Neural cell (in vitro differentiated cells): Measurements from ENCODE around the gene ENPP7.

Experiments
- EP300 ChIP-seq: fragments of 450-650 bp; conservative IDR thresholded peaks from 2 replicates; pipeline ENCODE4 v1.6.1; 2014; ENCODE audit warnings: antibody characterized with exemption, mild to moderate bottlenecking, moderate library complexity; ENCODE audit not compliant: poor library complexity, severe bottlenecking
- EZH2 ChIP-seq: fragments of 200-600, 300-800 bp; shearing (Covaris generic), sonication (generic); IDR thresholded peaks from 2 replicates; pipeline ENCODE4 v1.6.1; 2014; ENCODE audit warnings: antibody characterized with exemption, low read length, borderline replicate concordance, mild to moderate bottlenecking; ENCODE audit not compliant: insufficient read depth, poor library complexity, severe bottlenecking
- MXI1 ChIP-seq: fragments of 450-650 bp; conservative IDR thresholded peaks from 2 replicates; pipeline ENCODE4 v1.6.1; 2014; ENCODE audit warnings: antibody characterized with exemption, mild to moderate bottlenecking; ENCODE audit not compliant: poor library complexity, severe bottlenecking
- POLR2AphosphoS5 ChIP-seq: IDR thresholded peaks from 2 replicates; pipeline ENCODE4 v1.6.1; 2012
- RAD21 ChIP-seq: fragments of 450-650 bp; conservative IDR thresholded peaks from 2 replicates; pipeline ENCODE4 v1.6.1; 2014; ENCODE audit warnings: antibody characterized with exemption, mild to moderate bottlenecking, moderate library complexity
- TAF1 ChIP-seq: IDR thresholded peaks from 2 replicates; pipeline ENCODE4 v1.6.1; 2012; ENCODE audit warnings: low read depth
- TF ChIP-seq, protein P1 (sequence below): fragments of 450-650 bp; IDR thresholded peaks from 2 replicates; pipeline ENCODE4 v1.5.1; 2014; ENCODE audit warnings: antibody characterized with exemption, mild to moderate bottlenecking, moderate library complexity; ENCODE audit not compliant: poor library complexity, severe bottlenecking
- TF ChIP-seq, protein P2 (sequence below): IDR thresholded peaks from 2 replicates; pipeline ENCODE4 v1.6.1; 2012; ENCODE audit warnings: borderline replicate concordance

DNA sequence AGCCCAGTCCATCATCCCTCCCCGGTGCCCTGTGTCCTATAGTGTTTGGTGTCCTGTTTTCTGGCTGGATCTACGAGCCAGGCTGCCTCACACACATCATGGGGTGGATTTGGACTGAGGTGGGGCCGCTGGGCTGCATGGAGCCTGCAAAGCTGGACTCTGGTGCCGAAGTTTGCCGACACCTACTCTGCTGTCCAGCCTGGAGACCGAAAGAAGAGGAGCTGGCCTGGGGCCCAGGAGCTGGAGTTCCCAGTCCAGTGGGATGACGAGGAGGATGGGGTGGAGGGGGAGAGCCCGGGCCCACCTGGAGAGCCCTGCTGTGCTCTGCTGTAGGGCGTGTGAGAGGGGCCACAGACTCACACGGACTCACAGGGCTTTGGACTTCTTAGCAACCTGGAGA lies 40.3 kb upstream of the ENPP7 start:
- TF ChIP-seq, protein P1, sequence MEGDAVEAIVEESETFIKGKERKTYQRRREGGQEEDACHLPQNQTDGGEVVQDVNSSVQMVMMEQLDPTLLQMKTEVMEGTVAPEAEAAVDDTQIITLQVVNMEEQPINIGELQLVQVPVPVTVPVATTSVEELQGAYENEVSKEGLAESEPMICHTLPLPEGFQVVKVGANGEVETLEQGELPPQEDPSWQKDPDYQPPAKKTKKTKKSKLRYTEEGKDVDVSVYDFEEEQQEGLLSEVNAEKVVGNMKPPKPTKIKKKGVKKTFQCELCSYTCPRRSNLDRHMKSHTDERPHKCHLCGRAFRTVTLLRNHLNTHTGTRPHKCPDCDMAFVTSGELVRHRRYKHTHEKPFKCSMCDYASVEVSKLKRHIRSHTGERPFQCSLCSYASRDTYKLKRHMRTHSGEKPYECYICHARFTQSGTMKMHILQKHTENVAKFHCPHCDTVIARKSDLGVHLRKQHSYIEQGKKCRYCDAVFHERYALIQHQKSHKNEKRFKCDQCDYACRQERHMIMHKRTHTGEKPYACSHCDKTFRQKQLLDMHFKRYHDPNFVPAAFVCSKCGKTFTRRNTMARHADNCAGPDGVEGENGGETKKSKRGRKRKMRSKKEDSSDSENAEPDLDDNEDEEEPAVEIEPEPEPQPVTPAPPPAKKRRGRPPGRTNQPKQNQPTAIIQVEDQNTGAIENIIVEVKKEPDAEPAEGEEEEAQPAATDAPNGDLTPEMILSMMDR, result no peak
- TF ChIP-seq EP300 (no peak), RAD21 (no peak), POLR2AphosphoS5 (no peak), TAF1 (no peak), EZH2 (no peak), MXI1 (no peak)
- TF ChIP-seq, protein P2, sequence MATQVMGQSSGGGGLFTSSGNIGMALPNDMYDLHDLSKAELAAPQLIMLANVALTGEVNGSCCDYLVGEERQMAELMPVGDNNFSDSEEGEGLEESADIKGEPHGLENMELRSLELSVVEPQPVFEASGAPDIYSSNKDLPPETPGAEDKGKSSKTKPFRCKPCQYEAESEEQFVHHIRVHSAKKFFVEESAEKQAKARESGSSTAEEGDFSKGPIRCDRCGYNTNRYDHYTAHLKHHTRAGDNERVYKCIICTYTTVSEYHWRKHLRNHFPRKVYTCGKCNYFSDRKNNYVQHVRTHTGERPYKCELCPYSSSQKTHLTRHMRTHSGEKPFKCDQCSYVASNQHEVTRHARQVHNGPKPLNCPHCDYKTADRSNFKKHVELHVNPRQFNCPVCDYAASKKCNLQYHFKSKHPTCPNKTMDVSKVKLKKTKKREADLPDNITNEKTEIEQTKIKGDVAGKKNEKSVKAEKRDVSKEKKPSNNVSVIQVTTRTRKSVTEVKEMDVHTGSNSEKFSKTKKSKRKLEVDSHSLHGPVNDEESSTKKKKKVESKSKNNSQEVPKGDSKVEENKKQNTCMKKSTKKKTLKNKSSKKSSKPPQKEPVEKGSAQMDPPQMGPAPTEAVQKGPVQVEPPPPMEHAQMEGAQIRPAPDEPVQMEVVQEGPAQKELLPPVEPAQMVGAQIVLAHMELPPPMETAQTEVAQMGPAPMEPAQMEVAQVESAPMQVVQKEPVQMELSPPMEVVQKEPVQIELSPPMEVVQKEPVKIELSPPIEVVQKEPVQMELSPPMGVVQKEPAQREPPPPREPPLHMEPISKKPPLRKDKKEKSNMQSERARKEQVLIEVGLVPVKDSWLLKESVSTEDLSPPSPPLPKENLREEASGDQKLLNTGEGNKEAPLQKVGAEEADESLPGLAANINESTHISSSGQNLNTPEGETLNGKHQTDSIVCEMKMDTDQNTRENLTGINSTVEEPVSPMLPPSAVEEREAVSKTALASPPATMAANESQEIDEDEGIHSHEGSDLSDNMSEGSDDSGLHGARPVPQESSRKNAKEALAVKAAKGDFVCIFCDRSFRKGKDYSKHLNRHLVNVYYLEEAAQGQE, result no peak
